HPDE6-E6E7 (cell line): ENCODE data around the gene CD6.

Experiments used
- DNase-seq: peaks from one replicate; pipeline ENCODE4 v3.0.0; 2011; ENCODE audit warnings: missing footprints; ENCODE audit errors: extremely low spot score

CD6 gene

GRCh38 chr11:60971520-60971919, at the start of gene CD6:
Gene CD6 (plus strand): TSS chr11:60971680. CDS start chr11:60971866, 186 bp downstream.
- no peak for DNase-seq

GRCh38 chr11:60921777-60922335, 49.6 kb upstream of the CD6 start:
- DNase-seq = no peak

DNA sequence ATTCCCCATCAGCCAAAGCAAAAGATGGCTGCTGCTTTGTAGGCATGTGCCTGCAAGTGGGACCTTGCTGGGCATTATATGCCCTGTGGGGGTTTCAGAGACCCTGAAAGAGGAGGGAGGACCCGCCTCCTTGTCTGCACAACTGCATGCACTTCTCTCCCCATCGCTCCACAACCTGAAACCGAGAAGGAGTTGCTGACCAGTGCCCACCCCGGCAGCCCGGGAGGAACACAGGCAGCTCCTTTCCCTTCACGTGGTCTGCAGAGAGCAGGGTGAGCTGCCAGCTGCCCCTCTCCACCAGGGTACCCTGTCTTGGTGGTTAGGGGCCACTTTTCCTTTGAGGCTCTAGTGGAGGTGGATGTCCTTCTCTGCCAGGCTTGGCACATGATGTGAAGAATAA, 48.6 kb upstream of the CD6 start:
- DNase-seq = no peak

- no peak for DNase-seq
Observed at GRCh38 chr11:60923326-60923725, 48.2 kb upstream of the CD6 start.

DNA sequence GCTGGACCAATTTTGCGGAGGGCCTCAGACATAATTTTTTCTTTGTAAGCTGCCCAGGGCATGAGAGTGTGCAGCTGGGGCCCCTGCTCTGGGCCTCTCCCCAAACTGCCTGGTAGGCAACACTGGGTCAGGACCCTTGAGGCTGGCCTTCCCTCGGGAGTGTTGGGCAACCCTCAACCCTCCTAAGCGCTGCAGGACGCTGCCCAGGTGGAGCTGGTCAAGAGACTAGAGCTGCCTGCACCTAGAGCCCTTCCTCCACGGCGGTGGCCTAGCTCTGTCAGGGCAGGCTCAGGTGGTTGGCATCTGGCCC, 47.7 kb upstream of the CD6 start:
- DNase-seq = no peak

- peak; percentile 86 for DNase-seq
Observed at GRCh38 chr11:60924110-60924905, 47.2 kb upstream of the CD6 start, which contains the start of gene TMEM132A. Gene TMEM132A (plus strand): TSS chr11:60924460. CDS start chr11:60924634, 174 bp downstream.

DNA sequence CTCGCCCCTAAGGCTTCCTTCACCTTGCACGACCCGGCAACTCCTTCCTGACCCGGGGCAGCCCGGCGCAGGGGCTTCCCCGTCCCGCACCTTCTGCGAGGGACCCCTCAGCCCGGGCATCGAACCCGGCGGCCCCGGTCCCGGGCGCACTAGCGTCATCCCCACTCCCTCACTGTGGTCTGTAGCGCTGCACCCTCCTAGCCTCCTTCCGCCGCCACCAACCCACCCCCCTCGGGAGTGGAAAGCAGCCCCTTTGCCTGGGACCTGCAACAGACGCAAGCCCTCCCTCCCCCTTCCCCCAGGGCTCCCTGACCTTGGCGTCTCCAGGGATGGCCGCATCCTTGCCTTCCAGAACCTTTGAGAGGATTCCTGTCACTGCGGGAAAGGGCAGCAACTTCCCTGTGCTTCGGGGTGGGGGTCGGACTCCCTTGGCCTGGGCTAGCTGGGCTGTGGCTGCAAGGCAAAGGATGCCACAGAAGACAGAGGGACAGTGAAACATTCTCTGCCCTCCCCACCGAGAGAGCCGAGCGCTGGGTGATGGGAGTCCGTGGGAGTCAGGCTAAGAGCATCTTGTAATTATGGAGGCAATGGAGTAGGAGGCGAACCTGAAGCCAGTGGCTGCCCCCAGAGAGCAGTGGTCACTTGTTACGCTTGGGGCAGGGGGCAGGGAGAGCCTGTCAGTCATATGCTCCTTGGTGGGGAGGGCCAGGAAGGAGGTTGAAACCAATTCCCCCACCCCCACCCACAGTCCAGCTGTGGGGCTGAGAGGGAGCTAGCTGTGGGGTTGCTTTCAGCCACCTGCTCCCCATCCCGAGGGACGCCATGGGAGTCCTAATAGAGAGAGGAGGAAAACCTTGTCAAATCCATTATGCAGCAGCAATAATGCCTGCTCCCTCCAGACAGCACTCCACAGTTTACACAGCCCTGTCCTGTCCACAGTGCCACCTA, 46.3 kb upstream of the CD6 start:
- no peak for DNase-seq

DNA sequence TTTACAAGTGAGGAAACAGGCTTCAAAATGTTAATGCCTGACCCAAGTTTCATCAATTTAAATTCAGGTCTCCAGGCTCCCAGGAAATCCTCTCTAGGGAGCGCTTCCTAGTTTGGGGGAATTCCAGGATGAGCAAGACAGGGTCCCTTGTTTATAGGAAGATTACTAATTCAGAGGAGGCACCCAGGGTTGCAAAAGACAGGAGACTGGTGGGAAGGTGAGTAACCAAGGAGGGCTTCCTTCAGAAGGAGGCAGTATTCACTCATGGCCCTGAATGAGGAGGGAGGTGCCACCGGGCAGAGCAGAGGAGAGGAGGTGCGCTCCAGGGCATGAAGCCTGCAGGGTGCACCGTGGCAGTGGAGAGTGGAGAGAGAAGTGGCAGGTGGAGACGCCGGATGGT, 45.6 kb upstream of the CD6 start:
- no peak for DNase-seq

- no peak for DNase-seq
Observed at GRCh38 chr11:60926500-60926899, 45.0 kb upstream of the CD6 start.

GRCh38 chr11:60927061-60927592, 44.4 kb upstream of the CD6 start:
- no peak for DNase-seq

DNA sequence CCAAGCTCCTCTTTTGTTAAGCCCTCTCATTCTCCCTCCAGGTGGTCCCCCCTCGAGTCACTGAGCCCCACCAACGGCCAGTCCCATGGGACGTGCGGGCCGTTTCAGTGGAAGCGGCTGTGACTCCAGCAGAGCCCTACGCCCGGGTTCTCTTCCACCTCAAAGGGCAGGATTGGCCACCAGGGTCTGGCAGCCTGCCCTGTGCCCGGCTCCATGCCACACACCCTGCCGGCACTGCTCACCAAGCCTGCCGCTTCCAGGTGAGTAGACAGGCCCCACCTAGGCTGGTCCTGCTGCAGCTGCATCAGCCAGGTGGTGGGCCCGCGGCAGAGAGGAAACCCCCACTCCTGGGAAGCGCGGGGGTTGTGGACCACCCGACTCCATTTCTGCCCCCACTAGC, 43.9 kb upstream of the CD6 start:
- no peak for DNase-seq

DNA sequence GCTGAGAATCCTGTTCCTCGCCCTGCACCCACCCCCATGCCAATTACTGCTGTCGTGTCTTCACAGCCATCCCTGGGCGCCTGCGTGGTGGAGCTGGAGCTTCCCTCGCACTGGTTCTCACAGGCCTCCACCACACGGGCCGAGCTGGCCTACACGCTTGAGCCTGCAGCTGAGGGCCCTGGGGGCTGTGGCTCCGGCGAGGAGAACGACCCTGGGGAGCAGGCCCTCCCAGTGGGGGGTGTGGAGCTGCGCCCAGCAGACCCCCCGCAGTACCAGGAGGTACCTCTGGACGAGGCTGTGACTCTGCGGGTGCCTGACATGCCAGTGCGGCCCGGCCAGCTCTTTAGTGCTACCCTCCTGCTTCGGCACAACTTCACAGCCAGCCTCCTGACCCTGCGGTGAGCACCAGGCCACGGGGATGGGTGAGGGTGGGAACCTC, 42.9 kb upstream of the CD6 start:
- no peak for DNase-seq

DNA sequence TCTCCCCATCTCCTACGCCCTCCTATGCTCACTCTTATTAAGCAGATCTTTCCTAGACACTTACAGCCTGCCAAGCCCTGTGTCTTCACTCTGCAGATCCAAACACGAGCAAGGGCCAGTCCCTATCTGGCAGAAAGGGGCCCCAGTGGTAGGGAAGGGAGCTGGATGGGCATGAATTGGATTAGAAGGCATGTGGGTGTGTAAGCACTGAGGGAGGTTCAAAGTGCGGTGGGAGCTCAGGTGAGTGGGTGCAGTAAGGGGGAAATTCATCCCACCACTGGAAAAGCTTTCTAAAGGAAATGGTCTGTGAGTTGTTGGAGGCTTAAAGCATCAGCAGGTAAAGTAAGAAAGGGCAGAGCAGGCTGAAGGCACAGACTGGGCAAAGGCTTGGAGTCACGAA, 41.7 kb upstream of the CD6 start:
- no peak for DNase-seq

GRCh38 chr11:60930394-60930793, 41.1 kb upstream of the CD6 start:
- no peak for DNase-seq

DNA sequence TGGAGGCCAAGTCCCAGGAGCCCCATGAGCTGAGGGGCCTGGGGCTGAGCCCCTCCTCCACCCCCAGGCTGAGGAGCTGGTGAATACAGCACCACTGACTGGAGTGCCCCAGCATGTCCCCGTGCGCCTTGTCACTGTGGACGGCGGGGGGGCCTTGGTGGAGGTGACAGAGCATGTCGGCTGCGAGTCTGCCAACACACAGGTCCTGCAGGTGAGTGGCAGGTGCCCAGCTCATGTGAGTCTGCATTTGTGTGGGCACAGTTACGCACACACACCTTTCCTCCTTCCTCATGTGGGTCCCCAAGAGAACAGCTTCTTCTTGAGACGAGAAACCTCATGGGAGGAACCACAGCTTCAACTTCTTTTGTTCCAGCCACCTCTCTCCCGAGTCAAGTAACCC, 39.6 kb upstream of the CD6 start:
- no peak for DNase-seq

- DNase-seq = no peak
Observed at GRCh38 chr11:60932605-60933356, 38.7 kb upstream of the CD6 start.

DNA sequence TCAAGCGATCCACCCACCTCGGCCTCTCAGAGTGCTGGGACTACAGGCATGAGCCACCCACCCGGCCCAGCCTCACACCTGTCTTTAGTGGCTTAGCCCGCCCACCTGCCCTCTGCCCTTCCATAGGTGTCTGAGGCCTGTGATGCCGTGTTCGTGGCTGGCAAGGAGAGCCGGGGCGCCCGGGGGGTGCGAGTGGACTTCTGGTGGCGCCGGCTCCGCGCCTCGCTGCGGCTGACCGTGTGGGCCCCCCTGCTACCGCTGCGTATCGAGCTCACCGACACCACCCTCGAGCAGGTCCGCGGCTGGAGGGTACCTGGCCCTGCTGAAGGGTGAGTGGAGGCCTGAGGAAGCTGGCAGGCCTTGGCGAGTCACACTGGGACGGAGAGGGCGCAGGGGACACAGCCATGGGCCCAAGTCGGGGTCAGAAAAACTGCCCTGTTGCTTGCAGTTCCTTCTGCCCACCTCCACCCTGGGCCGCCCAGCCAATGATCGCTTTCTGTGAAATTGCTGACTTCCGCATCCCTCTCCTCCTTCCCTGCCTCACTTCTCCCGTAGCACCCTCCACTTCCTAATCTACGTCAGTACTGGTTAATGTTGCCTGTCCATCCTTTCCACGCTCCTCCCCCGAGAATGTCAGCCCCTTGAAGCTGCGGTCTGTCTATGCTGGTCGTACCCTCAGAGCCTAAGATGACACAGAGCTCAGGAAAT, 37.9 kb upstream of the CD6 start:
- no peak for DNase-seq

DNA sequence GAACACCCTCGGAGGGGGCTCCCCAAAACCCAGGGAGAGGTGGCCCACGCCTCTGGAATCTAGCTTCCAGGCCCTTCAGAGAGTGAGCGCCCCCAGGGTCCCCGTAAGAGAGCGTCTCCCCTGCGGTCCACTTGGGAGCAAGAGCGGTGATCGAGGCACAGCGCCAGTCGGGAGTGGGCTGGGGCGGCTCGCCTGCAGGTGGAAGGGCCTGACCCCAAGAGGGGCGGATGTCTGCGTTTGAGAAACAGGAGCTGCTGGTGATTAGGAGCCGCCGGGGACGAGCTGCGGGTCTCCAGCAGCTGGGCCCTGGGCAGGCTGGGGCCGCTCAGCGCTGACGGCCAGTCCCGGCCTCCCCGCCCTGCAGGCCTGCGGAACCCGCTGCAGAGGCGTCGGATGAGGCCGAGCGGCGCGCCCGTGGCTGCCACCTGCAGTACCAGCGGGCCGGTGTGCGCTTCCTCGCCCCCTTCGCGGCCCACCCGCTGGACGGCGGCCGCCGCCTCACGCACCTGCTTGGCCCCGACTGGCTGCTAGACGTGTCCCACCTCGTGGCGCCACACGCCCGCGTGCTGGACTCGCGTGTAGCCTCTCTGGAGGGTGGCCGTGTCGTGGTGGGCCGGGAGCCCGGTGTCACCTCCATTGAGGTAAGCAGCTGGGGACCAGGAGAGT, 37.2 kb upstream of the CD6 start:
- DNase-seq = no peak

DNA sequence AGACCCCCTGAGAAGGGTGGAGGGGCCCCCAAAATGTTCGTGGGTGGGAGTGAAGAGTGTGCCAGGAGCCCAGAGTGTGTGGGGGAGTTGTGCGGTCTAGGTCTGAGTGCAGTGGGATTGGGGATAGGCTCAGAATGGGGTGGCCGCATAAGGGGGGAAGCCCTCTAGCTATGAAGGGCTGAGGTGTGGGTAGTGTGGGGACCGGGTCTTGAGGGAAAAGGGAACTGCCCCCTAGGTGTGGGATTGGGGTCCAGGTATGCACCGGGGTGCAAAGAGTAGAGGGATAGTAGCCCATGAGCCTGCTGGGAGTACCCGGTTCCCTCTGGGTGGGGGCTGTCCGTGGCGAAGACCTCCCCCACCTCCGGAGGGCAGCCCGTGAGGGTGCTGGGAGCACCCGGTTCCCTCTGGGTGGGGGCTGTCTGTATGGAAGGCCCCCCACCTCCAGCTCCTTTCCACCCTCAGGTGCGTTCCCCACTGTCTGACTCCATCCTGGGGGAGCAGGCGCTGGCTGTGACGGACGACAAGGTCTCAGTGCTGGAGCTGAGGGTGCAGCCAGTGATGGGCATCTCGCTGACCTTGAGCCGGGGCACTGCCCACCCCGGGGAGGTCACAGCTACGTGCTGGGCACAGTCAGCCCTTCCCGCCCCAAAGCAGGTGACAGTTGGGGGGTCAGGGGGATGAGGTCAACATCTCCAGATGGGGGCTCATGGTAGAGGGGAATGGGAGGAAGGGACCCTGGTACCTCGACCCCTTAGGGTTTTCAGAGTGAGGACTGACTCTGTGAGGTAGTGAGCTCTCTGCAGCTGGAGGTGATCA, 36.5 kb upstream of the CD6 start:
- no peak for DNase-seq
